HG03439 (cell line): ENCODE data around the gene SLC23A2.
"Not testable (repeated sequence)": the region's sequence is repeated elsewhere in the genome, so short reads cannot be mapped to it uniquely, and the experiment has no call there.

Experiments used
- ATAC-seq: cut with Tn5 transposase; IDR thresholded peaks from one replicate; pipeline ENCODE4 v1.9.1; 2021; ENCODE audit warnings: mild to moderate bottlenecking, moderate library complexity; ENCODE audit not compliant: unreplicated experiment

Gene SLC23A2

DNA sequence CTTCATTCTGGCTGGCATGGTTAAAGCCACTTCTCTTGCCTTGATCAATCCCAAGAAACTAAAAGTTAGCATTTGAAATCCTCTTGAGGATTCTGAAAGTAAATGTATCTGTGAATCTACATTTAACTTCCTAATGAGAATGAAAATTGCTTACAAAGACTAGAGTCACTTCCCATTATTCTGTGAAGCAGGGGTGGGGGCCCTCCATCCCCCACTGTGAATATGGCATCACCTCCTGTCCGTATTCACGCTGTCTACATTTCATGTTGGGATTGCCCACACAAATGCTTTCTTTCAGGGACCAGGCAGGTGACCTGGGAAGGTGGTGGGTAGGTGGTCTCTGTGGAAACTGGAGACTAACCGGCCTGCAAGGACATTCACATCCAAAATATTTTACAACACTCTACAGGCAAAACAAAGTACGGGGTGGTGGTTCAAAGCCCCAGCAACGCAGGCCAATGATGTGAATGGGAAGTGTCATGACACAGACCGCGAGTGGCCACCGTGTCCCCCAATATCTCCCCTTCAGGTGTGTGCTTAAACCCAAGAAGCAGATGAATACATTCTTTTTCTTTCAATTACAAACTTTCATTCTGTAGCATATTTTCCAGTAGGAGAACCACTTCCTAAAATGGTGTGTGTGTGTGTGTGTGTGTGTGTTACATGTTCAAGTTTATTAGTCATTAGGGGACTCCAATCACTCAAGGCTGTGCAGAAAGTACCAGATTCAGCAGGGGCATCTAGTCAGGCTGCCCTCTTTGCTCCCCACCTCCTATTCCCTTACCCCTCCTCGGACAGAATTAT is 147.4 kb downstream of the SLC23A2 start:
- ATAC-seq = no peak

DNA sequence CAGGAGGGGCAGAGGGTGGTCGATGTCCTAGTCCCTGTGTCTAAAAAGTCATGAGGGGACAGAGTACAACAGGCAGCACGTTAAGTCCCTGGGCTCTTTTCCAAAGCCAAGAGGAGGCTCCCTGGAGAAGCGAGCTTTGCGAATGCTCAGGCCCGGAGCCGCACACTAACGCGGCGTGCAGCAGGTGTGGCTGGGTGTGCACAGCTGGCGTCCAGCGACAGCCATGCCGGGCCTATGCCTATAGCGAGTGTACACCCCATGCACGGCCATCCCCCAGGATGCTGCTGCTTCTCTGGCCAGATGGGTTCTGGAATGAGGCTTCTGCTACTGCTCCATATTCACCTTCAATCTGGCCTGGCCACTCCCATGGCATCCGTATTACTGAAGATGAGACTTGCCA is 148.3 kb downstream of the SLC23A2 start:
- no peak for ATAC-seq

GRCh38 chr20:4850960-4851359 is 150.3 kb downstream of the SLC23A2 start:
- ATAC-seq = no peak

DNA sequence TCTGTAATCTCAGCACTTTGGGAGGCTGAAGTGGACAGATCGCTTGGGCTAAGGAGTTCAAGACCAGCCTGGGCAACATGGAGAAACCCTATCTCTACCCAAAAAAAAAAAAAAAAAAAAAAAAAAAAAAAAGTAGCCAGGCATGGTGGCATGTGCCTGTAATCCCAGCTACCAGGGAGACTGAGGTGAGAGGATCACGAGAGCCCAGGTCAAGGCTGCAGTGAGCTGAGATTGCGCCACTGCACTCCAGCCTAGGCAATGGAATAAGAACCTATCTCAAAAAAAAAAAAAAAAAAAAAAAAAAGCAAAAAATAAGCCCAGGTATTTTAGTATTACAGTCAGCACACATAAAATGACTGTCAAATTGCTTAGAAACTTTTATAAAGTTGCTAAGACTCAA is 152.5 kb downstream of the SLC23A2 start:
- ATAC-seq = not testable (repeated sequence)

- no peak for ATAC-seq
These were observed 153.3 kb downstream of the SLC23A2 start for GRCh38 chr20:4848041-4848440.

DNA sequence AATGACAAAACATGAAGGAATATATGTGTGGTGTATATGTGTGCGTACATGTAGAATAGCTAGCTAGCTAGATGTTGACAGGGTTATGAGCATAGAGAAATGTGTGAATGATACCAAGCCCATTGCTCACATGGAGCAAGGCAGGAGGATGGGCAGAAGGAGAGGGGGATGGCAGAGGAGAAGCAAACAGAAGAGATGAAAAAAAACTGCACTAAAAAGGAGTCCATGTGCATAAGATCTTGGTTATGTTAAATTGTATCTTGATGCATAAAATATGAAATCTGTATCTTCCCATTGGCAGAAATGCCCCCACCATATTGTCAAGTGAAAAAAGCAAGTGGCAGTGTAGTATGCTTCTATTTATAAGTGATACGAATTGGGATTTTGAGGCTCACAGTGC is 154.5 kb downstream of the SLC23A2 start:
- ATAC-seq = no peak

DNA sequence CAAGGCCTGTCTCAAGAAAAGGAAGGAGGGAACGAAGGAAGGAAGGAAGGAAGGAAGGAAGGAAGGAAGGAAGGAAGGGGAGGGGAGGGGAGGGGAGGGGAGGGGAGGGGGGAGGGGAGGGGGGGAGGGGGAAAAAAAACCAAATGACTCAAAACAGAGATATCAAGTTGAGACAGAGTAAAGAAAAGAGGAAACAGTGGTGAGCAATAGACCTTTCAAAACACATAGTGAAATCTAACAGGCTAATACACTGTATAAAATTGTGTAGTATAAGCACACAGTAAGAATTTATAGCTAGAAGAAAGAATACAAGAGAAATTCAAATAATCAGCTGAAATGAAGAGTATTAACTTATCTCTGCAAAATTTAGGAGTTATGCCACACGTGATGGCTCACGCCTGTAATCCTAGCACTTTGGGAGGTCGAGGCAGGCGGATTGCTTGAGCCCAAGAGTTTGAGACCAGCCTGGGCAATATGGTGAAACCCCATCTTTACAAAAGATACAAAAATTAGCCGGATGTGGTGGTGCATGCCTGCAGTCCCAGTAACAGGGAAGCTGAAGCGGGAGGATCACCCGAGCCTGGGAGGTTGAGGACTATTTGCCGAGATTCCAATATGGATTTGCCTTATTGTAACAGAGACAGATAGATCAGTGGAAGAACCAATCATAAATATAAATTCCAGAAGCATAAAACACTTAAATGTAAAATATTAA is 156.4 kb downstream of the SLC23A2 start:
- no peak for ATAC-seq

GRCh38 chr20:4844325-4844724 is 157.0 kb downstream of the SLC23A2 start:
- ATAC-seq = no peak

- no peak for ATAC-seq
These were observed 160.5 kb downstream of the SLC23A2 start for GRCh38 chr20:4840801-4841200.

DNA sequence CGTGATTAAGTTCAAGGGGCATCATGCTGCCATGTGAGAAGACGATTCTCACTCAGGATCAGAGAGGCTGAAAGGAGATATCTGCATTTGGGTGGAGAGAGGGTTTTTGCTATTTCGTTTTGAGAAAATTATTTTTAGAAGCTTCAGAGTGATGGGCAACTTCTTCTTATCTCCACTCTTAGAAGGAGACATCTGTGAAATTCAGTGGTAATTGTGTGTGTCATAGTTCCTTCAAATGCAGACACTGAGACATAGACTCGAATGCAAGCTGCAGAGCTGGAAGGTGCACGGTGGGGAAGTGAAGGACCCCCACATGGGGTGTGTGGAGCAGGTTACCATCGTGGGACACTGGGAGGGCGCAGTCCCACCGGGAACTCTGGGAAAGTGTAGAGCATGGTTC is 162.8 kb downstream of the SLC23A2 start:
- no peak for ATAC-seq

GRCh38 chr20:4837760-4838159 is 163.6 kb downstream of the SLC23A2 start:
- ATAC-seq = no peak

GRCh38 chr20:4836935-4837334 is 164.4 kb downstream of the SLC23A2 start:
- no peak for ATAC-seq

GRCh38 chr20:4836473-4836872 is 164.8 kb downstream of the SLC23A2 start:
- no peak for ATAC-seq

DNA sequence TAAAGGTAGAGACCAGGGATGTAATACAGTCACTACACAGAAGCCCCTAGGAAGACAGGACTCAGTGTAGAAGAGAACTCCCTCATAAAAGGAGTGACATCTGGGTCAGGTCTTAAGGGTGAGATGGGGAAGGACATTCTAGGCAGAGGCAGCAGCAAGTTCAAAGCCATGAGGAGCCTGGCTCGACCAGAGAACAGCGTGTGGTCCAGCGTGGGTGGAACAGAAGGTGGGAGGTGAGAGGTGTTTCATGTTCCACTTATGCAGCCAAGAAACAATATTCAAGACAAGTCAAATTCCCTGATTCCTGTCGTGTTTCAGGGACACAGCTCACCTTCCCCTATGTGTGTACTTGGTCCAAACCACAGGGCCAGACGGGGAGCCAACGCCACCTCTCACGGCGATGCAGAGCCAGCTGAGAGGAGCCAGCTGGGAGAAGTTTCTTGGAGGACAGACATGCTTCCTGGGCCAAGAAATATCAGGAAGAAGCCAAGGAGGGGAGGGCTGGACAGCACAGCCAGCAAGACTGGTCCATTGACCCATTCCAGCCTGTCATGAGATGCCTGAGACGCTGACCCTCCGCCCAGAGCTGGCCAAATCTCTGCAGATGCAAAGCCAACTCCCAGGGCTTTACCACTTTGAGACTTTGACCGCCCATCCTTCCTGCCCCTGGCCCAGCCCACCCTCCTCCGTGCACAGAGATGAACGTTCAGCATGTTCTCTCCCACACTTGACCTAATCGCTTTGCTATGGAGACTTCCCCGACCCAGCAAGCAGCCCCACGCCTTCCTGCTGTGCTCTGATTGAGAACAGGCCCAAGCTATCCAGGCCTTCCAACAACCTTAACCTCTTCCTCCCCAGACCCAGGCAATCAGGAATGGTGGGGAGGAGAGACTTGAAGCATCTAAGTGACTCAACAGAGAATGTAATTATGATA is 165.8 kb downstream of the SLC23A2 start:
- no peak for ATAC-seq

DNA sequence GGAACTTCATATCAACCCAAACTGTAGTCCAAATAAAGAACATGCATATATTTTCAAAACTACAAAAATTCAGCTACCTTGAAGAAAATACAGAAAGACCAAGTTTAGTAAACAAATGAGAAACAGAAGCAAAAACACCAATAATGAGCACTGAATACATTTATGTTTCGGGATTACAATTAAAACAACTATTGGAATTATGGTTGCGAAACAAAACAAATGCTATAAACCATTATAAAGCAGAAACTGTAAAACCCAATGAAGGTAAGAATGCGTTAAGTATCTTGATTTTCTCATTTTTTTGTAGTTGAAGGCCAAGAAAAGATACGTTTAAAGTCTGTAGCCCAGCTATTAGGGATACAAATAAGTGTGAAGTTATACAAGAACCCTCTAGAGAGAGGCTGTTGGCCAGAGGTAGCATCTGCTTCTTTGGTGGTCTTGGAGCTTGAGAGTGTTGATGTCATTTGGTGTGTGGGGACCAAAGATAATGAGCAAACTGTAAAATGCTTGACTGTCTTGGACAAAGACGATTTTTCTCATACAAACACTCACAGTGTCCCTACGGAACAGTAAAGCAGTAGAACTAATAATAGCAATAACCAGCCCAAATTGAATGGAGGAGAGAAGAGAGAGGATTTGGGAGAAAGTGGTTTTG is 168.1 kb downstream of the SLC23A2 start:
- ATAC-seq = no peak

GRCh38 chr20:4832469-4832868 is 168.8 kb downstream of the SLC23A2 start:
- ATAC-seq = no peak

GRCh38 chr20:4830696-4831095 is 170.6 kb downstream of the SLC23A2 start:
- ATAC-seq = no peak

- no peak for ATAC-seq
These were observed 171.1 kb downstream of the SLC23A2 start for GRCh38 chr20:4830259-4830658.

DNA sequence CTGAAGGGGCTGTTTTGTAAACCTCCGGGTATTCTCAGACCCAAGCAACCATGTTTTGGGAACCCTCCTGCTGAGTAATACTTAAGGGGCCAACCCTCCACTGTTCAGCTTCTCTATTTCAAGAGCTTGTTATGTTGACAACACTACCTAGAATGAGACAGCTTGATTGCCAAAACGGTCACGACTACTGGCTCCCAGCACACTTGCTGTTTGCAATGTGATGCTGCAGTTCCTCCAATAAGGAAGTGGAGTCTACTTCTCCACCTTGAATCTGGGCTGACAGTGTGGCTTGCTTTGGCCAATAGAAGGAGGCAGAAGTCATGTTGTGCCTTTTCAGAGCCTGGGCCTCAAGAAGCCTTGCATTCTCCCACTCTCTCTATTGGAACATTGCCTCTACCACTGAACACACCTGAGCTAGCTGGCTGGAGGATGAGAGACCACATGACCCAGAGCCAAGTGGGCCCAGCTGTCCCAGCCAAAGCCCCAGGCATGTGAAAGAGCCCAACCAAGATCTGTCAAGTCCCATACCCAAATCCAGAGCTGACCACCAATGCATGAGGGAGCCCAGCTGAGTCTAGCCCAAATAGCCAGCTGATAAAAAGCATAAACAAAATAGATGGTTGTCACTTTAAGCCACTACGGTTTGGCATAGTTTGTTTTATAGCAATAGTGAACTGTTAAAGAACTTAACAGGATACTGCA is 171.6 kb downstream of the SLC23A2 start:
- no peak for ATAC-seq

DNA sequence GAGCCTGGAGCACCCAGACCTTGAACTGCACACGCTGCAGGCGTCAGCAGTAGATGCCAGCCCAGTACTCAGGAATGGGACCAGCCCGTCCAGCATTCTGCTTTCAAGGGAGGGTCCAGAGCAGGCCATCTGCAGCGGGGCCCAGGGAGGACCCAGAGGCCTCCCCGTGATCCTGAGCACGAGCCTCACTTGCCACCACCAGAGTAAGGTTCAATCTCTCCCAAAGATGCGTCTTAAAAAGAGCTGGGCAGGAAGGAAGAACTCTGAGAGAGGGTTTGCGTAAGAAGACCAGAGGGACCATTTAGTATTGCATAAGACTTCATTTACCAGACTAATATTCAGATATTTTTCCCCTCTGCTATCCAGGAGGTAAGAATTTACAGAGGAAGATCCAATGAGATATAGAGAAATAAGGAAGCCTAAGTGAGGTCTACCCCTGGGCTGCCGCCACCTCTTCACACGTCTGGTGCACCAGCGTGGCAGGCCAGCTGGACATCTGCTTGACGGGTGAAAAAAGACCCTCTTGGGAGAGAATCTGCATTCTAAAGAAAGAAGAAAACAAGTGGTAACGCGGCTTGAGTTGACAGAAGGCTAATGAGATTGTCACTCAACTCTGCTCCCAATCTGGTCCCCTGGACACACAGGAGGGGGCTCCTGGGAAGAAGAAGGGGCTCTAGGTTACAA is 172.3 kb downstream of the SLC23A2 start:
- ATAC-seq = no peak
